Caki2 (cell line): ENCODE results near the gene PAK1. TPM values are rescaled to one million over a fixed set of nuclear protein-coding genes. Genes with fewer than 3 reads are reported as not detected.
"Not testable (repeated sequence)": the region's sequence is repeated elsewhere in the genome, so short reads cannot be mapped to it uniquely, and the experiment has no call there.

Experiments
- DNase-seq: peaks from one replicate; pipeline ENCODE4 v3.0.0-alpha.2; 2015; ENCODE audit warnings: low read depth
- in situ Hi-C: cut with HindIII; loops from 2 replicates; pipeline ENCODE4 v1.10.0; 2016; ENCODE audit warnings: low sequenced_read_pairs, low pct_unique_long_range_greater_than_20kb, mixed read lengths
- total RNA-seq: library from RNA; depleted of rRNA; stranded (reverse); fragments of >200 nt; shearing (Covaris generic); gene quantifications from 2 replicates; pipeline ENCODE4 v1.2.3, GENCODE V29; 2014; ENCODE audit warnings: low replicate concordance; rRNA removed

The PAK1 gene
- total RNA-seq = 28.8 and 36.4 TPM in 2 replicates

- in situ Hi-C loops = no loop called here
- peak; percentile 72 for DNase-seq
Observed at GRCh38 chr11:77473801-77474683, at the start of gene PAK1. Gene PAK1 (minus strand): TSS chr11:77474094. CDS start chr11:77392520, 81,574 bp downstream.

- in situ Hi-C loops = no loop called here
- DNase-seq = no peak
Observed at GRCh38 chr11:77522215-77522614, 48.3 kb upstream of the PAK1 start.

DNA sequence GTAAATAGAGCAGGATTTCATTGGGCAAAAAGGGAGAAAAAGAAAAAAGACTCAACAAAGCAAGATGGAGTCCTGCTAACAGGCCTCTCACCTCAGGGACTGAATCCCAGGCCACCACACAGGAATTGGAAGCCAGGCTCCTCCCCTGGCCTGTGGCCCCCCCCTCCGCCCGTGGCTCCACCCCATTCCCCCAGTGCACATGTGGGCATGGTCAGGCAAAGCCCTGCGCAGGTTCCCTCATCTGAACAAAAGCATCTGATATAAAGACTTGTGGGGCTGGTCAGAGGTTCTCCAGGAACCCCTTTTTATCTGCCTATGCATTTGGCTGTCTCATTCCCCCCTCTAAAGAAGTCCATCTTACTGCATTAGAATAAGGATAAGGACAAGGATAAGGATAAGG lies 46.0 kb upstream of the PAK1 start:
- DNase-seq = no peak
- in situ Hi-C loops = no loop called here

- DNase-seq = no peak
- in situ Hi-C loops = no loop called here
Observed at GRCh38 chr11:77518471-77518870, 44.6 kb upstream of the PAK1 start.

GRCh38 chr11:77517753-77518152 lies 43.9 kb upstream of the PAK1 start:
- in situ Hi-C loops = no loop called here
- DNase-seq = no peak

GRCh38 chr11:77517226-77517625 lies 43.3 kb upstream of the PAK1 start:
- in situ Hi-C loops = no loop called here
- DNase-seq = no peak

DNA sequence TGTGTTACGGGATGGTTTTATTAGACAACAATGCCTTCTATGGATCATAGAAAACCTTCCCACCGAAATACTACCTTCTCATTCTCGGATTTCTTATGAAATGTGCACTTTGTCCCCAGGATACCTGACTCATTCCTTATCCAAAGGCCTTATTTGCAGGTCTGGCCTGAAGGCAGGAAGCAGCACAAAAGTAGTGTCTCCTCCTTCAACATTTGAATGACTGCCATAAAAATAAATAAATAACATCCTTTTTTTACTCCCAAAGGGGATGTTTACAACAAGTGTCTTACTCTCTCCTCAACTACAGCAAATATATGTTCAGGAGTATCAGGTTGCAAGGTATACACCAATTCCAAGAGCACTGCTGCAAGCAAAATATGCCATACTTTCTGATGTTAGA lies 41.6 kb upstream of the PAK1 start:
- DNase-seq = no peak
- in situ Hi-C loops = no loop called here

GRCh38 chr11:77515063-77515462 lies 41.2 kb upstream of the PAK1 start:
- in situ Hi-C loops = no loop called here
- no peak for DNase-seq

DNA sequence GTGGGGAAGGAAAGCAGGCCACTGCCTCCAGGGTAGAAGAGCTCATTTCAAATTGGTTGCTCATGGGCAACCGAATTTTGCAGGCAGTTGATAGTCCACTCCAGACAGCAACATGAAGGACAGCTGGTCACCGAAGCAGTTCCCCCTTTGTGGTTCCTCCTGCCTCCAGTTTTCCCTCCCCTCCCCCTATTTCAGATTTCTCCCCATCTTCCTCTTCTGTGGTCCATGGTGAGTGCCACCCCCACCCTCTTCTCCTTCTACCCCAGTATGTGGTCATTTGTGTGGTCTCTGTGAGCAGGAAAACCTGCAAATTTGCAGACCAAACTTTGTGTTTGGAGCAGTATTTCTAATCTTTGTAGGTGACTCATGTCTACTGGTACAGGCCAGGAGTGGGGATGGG lies 38.2 kb upstream of the PAK1 start:
- in situ Hi-C loops = no loop called here
- no peak for DNase-seq

DNA sequence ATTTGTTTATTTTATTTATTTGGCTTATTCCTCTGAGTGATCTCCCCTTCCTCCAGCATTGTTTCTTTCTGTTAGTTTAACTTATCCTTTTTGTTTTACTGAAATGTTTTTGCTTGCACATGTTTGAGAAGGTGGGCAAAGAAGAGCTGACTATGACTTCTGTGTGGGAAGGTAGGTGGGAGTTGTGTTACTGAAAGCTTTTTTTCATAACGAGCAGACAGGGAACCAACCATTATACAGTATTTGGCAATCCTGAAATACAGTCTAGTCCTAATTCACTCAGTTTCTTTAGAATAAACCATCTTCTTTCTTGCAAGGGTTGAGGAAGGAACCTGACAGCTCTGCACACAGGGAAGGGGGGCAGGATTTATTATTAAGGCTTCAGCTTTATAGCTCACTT lies 37.0 kb upstream of the PAK1 start:
- in situ Hi-C loops = no loop called here
- DNase-seq = no peak

GRCh38 chr11:77510095-77510494 lies 36.2 kb upstream of the PAK1 start:
- in situ Hi-C loops = no loop called here
- DNase-seq = no peak

- no peak for DNase-seq
- in situ Hi-C loops = no loop called here
Observed at GRCh38 chr11:77508019-77508418, 34.1 kb upstream of the PAK1 start.

- in situ Hi-C loops = no loop called here
- DNase-seq = no peak
Observed at GRCh38 chr11:77506857-77507256, 33.0 kb upstream of the PAK1 start.

- no peak for DNase-seq
- in situ Hi-C loops = no loop called here
Observed at GRCh38 chr11:77505956-77506355, 32.1 kb upstream of the PAK1 start.

DNA sequence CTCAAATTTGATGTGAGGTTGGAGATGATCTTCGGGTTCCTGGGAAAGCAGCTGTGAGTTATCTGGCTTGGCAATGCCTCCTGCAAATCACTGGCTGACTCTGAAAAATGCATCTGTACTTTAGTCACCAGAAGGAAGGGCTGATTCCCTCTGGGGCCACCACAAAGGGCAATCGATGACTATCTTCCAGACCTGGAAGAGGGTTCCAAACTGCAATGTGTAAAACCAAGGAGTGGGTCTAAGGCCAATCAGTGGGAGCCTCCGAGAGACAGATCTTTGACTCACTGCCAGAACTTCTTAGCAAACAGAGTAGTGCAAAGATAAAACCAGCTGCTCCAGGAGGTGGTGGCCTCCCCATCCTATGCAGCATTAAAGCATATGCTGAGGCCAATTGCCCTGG lies 29.1 kb upstream of the PAK1 start:
- no peak for DNase-seq
- in situ Hi-C loops = no loop called here

GRCh38 chr11:77502346-77502905 lies 28.5 kb upstream of the PAK1 start:
- in situ Hi-C loops = no loop called here
- no peak for DNase-seq

GRCh38 chr11:77501758-77502157 lies 27.9 kb upstream of the PAK1 start:
- in situ Hi-C loops = no loop called here
- DNase-seq = no peak

DNA sequence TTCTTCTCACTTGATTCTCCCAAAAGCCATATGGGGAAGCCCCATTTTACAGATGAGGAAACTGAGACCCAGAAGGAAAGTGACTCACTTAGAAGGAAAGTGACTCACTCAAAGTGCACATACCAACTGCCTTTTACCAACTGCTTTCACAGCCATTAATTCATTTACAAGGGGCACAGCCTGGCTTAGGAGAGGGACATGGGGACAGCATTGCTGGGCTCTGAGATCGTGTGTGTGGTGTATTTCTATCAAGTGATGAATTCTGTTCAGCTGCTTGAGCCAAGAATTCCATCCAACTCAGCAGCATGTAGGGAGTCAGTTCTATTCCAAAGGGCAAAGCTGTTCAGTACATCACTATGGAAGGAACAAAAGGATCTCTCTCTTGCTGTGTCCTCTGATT lies 23.5 kb upstream of the PAK1 start:
- DNase-seq = no peak
- in situ Hi-C loops = no loop called here

DNA sequence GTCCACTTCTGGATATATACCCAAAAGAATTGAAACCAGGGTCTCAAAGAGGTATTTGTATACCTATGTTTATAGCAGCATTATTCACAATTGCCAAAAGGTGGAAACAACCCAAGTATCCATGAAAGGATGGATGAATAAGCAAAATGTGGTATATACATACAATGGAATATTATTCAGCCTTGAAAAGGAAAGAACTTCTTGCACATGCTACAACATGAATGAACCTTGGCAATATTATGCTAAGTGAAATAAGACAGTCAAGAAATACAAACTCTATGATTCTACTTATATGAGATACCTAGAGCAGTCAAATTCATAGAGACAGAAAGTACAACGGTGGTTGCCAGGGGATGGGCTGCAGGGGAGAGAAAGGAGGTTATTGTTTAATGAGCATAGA lies 21.6 kb upstream of the PAK1 start:
- no peak for DNase-seq
- in situ Hi-C loops = no loop called here

DNA sequence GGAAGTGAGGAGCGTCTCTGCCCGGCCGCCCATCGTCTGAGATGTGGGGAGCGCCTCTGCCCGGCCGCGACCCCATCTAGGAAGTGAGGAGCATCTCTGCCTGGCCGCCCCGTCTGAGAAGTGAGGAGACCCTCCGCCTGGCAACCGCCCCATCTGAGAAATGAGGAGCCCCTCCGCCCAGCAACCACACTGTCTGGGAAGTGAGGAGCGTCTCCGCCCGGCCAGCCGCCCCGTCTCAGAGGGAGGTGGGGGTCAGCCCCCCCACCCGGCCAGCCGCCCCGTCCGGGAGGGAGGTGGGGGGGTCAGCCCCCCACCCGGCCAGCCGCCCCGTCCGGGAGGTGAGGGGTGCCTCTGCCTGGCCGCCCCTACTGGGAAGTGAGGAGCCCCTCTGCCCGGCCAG lies 16.1 kb upstream of the PAK1 start:
- in situ Hi-C loops, DNase-seq: not testable (repeated sequence)
